Measurements from ENCODE around the gene LRRC75A.
A peak's percentile ranks its signal among the peaks of the same experiment; 100 is the strongest.

LRRC75A gene

DNA sequence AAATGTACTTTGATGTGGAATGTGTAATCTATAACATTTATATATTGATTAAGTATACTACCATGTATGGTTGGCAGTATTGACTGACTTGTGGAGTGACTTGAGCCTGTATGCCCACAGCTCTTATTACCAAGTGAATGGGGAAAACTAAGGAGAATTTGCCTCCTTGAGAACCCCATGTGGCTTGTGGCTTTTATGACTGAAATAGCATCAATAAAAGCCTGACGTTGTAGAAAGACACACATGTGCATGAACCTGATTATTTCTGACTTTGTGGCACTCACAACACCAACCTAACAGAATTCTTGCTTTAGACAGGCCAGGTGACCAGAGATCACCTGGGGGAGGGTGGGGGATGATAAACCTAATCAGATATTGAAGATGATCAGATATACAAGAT, 2.1 kb upstream of the LRRC75A start:
- DNase-seq = no peak

DNA sequence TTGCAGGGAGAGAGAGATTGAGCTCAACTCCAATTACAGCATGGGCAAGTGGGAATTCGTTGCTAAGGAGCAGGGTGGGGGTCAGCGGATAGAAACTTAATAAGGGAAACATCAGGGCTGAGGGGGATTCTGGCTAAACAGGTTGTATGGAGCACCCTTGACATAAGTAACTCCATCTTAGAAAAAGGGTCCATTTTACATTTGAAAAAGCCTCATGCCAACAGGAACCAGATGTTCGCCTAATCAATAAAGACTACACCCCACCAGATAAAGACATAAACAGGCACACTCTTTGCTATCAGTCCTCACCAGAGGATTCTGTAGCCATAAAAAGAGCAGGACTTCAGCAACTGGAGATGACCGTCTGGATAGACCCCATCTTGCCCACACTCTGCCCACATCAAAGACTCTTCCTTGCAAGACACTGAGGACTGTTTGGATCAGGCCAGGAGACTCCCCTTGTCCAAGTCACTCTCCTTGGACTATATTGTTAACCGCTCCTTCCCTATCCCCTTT, 1.6 kb upstream of the LRRC75A start:
- no peak for DNase-seq

DNA sequence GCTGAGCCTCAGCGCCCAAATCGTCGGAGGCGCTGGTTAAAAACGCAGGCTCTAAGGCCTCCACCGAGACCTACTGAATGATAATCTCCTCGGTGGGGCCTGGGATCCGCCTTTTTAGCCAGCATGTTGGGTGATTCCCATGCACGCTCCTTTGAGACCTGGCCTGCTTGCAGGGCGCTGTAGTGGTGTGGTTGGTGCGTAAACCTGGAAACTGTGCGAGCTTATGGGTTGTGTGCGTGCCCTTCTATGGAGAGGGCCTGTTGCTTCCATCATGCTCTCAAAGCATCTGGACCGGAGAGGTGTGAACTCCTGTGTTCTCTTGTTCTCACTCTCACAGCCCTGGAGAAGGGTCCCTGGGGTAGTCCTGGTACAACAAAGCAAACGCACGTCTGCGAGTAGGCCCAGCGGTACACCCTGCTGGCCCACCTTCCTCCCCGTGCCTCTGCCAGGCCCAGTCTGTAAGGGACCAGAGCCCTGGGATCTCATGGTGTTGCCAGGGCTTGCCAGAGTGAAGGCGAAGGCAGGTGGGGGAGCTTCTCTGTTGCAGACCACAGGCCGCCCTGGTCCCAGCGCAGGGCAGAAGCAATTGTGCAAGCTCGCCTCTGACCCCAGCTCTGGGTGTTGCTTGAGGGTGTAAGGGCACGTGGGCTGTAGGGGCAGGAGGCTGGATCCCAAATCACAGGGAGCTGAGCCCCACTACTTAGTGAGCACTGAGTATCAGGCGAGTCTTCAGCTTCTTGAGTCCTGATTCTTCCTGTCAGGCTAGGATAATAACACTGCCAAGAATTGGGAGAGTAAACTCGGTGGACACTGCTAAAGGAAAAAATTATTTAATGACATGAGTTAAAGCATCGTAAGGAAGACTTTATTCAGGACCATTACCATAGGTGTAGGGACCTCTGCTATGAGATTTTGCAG, 879 bp upstream of the LRRC75A start:
- no peak for DNase-seq

DNA sequence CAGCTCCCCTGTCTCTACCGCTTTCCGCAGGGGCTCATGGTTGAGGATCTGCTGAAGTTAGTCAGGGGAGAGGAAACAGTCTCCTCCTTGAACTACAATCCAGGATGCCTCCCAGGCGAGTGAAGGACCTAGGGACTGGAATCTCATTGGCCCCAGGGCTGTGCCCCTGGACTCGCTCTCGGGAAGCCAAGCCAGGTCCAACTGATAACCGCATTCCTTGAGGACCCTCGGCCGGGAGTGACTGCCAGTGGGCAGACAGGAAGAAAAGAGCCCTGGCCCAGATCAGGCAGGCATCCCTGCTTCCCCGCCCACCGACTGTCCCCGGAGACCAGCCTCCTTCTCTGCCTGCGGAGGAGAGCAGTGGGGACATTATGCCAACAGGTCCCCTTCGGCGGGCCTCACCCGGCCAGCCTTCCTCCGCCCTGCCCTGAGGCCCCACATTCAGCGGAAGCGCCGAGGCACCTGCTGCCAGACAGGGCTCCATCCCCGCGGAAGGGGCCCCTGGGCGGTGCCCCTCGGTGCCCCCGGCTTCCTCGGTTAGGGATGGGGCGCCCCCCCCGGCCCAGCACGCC, 776 bp downstream of the LRRC75A start:
- DNase-seq = peak in 1 of 56 donors; percentile 30

DNA sequence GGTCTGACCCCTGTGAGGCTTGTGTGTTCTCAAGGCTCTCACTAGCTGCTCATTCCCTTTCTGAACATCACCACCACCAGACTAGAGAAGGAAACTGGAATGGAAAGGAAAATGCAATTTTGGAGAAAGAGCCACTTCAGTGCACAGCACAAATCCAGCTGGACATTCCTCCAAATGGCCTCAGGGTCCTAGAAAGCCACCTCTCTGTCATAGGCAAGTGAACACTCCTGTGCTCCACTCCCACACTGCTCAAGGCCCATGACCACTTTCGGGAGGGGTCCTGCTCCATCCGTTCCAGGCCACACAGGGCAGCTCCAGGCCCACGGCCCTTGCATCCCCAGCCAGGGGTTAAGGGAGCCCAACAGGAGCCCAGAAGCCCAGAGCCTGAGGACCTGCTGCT, 2.6 kb downstream of the LRRC75A start:
- DNase-seq = no peak

DNA sequence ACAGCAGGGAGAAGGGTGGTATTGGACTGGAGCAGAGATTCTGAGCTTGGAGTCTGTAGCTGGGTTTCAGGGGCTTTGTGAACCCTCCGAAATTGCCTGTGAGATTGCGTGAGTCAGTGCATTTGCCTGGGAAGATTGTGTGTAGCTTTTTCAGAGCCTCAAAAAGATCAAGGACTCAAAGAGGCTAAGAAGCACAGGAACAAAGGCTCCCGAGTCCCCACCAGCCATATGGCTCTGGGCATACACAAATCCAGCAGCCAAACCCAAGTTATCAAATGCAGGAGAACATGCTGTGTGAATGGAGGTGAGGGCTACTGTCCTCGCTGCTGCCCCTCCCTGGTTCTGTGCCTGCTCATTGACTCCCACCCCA, 3.0 kb downstream of the LRRC75A start:
- DNase-seq = no peak

DNA sequence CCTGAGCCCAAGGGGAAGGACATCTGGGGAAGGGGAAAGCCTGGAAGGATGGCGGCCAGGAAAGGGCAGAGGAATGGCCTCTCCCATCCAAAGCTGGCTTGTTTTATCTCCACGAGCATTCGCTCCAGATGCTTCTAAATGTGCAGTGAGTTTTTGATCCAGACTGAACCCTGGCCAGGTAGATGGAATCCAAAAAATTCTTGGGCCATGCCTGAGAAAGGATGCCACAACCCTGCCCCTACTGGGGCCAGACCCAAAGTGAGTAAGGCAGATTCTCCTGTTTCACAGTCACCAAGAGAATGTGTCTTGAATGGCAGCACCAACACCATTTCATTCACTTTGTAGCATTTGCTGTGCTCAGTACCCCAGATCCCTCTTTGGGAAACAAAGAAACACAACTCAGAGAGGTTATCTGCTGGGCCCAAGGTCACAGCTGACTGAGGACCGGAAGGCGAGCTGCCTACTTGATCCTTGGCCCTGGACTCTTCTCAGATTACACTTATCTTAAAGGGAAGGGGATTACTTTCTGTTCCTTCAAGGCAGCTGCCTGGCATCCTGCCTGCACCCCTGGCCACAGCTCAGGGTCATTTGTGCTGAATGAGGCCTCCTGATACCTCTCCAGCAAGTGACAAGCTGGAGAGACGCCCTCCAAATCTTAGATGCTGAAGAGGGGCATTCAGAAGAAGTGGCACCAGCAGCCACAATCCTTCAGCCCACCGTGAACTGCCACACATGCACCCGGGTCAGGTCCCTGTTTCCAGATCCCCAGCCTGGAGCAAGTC, 3.6 kb downstream of the LRRC75A start:
- DNase-seq = peak in 1 of 56 donors; percentile 14

DNA sequence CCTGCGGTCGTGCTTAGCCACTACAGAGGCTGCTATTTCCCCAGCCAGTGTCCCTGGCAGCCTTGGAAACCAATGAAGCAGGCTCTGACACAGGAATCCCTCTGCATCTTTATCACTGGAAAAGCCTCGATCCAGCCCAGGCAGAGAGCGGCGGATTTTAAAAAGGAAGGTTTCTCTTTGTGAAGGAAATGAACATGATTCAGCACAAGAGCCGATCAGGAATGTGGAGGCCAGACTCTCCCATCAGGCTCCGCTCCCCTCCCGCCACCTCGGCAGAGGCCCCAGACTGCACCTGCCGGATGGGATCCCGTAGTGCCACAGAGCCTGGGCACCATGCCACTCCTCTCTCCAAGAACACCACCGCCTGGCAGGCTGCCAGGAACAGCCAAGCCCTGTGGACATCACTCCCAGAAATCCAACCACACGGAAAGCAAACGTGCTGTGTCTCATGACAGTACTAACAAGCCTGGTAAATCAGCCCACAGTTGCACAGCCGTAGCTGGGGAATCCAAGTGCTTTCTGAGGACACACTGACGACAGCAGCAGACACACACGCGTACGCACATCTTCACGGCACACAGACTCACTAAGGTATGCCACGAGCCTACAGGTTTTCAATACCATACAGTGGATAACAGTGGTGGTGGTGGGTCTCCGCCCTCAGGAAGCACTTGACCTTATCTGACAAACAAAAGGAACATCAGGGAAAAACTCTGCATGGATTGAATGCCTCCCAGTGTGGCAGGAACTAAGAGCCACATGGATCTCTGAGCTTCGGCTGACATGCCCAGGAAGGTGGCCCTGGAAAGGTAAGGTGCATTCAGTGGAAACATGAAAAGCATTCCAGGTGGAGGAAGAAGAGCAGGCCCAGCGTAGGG, 5.4 kb downstream of the LRRC75A start:
- DNase-seq = peak in 33 of 56 donors; percentile 8 to 78 (median 41)

DNA sequence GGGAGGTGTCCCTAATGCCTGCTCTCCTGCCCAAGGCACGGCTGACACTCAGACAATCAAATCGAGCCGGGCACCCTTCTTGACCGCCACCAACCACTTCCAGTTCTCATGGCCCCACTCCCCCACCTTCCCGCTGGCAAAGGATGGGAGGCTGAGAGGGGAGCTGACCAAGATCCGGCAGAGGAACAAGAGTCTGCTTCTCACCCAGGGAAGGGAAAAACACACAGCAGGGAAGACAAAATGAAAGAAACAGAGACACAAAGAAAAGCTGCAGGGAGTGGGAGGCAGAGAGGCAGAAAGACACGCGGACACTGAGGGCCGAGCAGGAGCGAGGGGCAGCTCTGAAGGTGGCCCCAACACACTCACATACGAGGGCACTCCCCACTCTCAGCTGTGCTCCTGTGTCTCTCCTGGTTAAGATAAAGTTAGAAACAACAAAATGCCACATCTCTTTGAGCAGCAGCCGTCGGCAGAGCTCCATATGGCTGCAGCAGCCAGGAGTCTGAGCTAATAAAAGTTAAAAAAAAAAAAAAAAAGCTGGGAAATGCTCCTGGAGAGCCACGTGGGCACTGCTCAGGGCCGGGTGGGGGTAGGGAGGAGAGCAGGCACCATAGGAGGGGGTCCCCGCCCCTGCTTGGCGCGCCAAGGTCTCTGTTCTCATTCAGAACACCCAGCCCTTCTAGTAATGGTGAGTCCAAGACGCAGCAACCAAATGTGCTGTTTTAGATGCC, 7.4 kb downstream of the LRRC75A start:
- DNase-seq = peak in 10 of 56 donors; percentile 7 to 45 (median 18)

DNA sequence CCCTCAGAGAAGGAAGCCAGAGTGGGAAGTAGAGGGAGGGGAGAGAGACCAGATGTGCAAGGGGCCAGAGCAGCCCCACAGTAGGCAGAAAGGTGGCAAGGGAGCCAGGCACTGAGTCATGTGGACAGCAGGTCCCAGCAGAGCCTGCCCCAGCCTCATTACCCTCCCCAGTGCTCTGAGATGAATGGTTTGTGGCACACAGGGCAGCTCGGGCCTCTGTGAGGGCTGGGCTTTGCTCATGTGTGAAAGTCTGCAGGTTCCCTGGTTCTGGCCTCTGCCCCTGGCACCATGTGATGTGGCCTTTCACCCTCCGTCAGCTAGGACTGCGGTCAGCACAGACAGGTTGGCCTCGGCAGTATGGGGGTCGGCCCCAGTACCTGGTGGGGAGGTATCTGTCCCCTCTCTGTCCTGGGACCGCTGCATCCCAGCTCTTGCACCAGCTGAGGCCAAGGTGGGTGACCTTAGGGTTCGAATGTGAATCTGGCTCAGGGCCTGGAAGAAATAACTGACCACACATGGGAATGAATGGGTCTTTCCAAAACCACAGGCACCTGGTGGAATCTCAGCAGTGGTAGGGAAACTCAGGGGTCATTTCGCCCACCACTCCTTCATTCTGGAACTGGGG, 8.9 kb downstream of the LRRC75A start:
- no peak for DNase-seq

DNA sequence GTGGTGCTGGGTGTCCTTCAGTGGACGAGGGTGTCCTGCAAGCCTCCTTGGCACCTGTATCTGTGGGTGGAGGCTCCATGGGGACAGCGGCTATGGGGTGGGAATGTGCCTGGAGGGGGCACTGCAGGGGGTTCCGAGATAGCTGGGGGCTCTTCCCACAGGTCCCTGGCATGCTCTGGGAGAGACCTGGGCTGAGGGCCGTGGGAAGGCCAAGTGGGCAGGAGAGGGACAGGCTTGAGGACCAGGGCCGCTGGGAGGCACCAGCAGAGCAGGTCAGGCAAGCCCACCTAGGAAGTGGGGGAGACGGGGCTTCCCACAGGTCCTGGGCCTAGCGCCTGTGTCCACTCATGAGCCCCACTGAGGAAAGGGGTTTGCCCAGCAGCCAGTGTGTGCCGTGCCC, 9.7 kb downstream of the LRRC75A start:
- DNase-seq = no peak

DNA sequence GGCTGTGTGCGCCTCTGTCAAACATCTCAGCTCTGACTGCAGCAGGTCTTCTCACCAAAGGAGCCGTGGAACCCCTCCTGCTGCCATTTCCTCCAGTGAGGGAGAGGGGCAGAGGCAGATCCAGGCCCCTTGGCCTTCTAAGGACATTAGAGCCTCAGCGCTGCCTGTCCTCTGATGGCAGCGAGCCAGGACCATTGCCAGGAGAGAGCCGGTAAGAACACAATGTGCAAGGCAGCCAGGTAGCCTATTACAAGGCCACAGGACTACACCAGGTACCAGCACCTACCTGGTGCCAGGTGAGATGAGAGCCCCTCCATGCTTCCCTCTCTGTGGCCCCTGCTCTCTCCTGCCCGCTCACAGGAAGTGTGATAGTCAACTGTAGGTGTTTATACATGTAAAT, 11.0 kb downstream of the LRRC75A start:
- no peak for DNase-seq

DNA sequence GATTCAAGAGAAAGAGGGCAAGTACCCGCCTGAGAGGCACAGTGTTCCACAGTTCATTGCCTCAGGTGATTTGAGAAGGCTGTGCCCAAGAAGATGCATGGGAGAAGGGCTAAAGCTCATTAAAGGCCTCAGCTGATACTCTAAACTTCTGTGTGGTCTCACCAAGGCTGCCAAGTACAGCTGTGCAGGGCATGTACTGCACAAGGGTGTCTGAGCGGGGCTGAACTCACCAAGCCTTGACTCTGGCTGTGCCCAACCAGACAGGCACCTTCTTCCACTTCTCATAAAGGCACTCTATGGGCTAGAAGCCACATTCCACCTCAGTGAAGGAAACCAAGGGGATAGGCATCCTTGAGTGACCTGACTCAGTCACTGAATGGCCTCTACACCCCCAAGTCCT, 12.7 kb downstream of the LRRC75A start:
- DNase-seq = no peak

DNA sequence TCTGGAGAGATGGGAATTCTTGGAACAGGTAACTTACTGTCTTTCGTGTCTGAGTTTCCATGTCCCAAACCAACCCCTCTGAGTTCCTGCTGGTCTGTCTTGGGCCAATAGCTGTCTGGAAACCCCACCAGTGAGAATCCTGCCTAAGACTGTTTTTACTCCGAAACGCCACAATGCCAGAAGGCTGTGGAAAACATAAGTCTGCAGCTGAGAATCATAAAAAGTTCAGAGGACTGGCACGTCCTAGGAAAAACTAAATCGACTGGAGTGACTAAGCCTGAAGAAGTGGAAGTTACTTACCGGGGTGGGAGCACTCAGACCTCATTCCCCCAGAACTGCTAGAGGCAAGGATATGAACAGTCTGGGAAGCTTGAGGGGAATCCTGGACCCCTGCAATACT, 13.3 kb downstream of the LRRC75A start:
- no peak for DNase-seq

DNA sequence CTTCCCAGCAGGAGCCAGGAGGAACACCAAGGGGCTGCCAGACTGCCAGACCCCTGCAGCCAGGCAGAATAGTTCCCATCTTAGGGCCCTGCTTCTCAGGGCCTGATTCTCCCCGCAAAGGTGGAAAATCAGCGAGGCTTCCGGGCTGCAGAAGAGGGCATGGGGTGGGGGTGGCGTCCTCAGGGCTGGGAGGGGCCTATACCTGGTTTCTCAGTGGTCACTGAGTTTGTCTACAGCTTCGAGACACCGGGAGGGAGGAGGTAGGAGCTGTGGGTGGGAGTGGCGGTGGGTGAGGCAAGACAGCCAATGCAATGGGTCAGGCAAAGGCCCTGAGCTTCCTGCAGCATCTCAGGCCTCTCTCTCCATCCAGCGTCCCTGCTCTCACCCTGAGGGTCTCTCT, 14.3 kb downstream of the LRRC75A start:
- no peak for DNase-seq

DNA sequence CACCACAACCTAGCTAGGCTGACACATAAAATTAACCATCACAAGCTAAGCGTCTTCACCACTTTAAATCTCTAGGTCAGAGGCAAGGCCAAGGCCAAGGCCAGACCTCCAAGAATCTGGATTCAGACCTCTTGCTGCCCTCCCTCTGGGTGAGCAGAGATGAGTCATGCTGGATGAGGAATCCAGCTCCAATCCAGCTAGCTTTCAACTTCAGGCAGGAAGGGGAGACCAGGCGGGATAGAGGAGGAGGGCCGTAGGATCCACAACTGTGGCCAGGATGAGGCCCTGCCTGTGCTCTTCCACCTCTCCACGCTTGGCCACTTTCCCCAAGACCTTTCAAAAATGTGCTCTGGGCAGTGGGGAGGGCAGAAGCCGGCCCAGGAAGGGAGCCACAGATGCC, 14.7 kb downstream of the LRRC75A start:
- DNase-seq = no peak

DNA sequence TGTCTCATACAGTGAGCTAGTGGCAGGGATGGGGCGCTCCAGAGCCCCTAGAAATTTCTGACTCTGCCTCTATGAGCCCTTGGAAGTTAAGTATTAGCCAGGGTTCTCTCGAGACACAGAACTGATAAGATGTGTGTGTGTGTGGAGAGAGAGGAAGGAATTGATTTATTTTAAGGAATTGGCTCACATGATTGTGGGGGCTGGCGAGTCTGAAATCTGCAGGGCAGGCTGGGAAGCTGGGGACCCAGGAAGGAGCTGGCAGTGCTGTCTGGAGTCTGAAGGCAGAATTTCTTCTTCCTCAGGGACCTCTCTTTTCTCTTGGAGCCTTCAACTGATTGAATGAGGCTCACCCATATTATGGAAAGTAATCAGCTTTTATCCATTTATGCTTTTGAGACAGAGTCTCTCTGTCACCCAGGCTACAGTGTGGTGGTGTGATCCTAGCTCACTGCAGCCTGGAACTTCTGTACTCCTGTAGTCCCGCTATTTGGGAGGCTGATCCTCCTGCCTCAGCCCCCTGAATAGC, 16.8 kb downstream of the LRRC75A start:
- no peak for DNase-seq

DNA sequence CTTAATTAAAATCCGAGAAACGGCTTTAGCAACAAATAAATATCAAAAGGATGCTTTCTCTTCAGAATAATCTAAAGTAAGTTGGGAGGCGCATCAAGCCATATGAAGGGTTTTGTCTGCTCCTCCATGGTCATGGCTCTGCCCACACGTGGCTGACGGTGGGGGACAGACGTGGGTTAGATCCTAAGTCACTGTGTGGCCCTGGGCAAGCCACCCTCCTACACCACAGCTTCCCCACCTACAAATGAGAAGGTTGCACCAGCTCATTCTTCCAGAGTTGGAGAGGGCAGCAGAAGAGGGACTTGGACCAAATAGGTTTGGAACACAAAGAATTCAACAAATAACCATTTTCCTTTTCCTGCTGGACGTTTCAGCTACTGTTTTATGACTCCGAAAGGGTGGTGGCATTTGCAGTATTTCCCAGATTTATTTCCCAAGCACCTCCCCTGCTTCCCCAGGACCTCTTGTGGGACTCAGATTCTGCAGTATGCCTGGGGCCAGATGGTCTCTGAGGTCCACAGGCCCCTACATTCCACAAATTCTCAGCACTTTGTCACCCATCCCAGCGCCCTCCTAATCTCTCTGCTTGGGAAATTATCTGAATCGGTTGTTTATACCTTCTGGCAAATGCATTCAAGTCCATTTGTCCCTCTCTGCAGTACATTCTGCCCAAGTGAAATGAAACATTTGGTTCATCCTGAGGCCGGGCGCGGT, 17.8 kb downstream of the LRRC75A start:
- no peak for DNase-seq

Data from nucleus accumbens (tissue), 56 donors.